Nephron progenitor cell (in vitro differentiated cells): ENCODE data around the gene TIAM1.
A peak's percentile ranks its signal among the peaks of the same experiment; 100 is the strongest.

Experiments used
- DNase-seq: peaks from one replicate; pipeline ENCODE4 v3.0.0; 2021
- H3K27ac Mint-ChIP-seq: 2 replicates; pipeline ENCODE4 v1.8.0; 2021; ENCODE audit warnings: mild to moderate bottlenecking, moderate library complexity, mixed read lengths
- H3K27me3 Mint-ChIP-seq: 2 replicates; pipeline ENCODE4 v1.8.0; 2021; ENCODE audit warnings: mild to moderate bottlenecking, low read depth, mixed read lengths; ENCODE audit not compliant: poor library complexity
- H3K36me3 Mint-ChIP-seq: 2 replicates; pipeline ENCODE4 v1.8.0; 2021; ENCODE audit warnings: low read depth, mixed read lengths
- H3K4me1 Mint-ChIP-seq: 2 replicates; pipeline ENCODE4 v1.8.0; 2021; ENCODE audit warnings: mixed read lengths
- H3K4me3 Mint-ChIP-seq: 2 replicates; pipeline ENCODE4 v1.8.0; 2021; ENCODE audit warnings: mild to moderate bottlenecking, moderate library complexity, mixed read lengths
- H3K9me3 Mint-ChIP-seq: 2 replicates; pipeline ENCODE4 v1.8.0; 2021; ENCODE audit warnings: mild to moderate bottlenecking, moderate library complexity, mixed read lengths
- TF ChIP-seq, protein P1 (sequence below): fragments of 200-600 bp; sonication (generic); IDR thresholded peaks from 2 replicates; pipeline ENCODE4 v1.5.0; 2021; ENCODE audit warnings: antibody characterized with exemption

TIAM1 gene

DNA sequence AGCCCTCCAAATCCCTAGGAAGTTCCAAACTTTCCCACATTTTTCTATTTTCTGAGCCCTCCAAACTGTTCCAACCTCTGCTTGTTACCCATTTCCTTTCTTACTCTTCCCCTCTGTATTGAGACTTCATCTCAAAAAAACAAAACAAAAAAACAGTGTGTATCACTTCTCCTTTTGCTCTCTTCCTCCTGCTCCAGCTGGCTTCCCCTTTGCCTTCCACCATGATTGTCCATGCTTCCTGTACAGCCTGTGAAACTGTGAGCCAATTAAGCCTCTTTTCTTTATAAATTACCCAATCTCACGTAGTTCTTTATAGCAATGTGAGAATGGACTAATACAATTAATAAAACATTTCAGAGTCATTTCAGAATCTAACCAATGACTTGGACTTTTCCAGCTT, 236.2 kb downstream of the TIAM1 start:
- TF ChIP-seq, protein P1, sequence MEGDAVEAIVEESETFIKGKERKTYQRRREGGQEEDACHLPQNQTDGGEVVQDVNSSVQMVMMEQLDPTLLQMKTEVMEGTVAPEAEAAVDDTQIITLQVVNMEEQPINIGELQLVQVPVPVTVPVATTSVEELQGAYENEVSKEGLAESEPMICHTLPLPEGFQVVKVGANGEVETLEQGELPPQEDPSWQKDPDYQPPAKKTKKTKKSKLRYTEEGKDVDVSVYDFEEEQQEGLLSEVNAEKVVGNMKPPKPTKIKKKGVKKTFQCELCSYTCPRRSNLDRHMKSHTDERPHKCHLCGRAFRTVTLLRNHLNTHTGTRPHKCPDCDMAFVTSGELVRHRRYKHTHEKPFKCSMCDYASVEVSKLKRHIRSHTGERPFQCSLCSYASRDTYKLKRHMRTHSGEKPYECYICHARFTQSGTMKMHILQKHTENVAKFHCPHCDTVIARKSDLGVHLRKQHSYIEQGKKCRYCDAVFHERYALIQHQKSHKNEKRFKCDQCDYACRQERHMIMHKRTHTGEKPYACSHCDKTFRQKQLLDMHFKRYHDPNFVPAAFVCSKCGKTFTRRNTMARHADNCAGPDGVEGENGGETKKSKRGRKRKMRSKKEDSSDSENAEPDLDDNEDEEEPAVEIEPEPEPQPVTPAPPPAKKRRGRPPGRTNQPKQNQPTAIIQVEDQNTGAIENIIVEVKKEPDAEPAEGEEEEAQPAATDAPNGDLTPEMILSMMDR: no peak
- Mint-ChIP-seq H3K27ac (no peak overlapping the region), H3K4me1 (peaks cover 12% of the 10 kb centered on the region), H3K9me3 (peaks cover 43% of the 10 kb centered on the region), H3K27me3 (peaks cover 3% of the 10 kb centered on the region), H3K4me3 (no peak overlapping the region), H3K36me3 (peaks cover 36% of the 10 kb centered on the region)
- DNase-seq: no peak

DNA sequence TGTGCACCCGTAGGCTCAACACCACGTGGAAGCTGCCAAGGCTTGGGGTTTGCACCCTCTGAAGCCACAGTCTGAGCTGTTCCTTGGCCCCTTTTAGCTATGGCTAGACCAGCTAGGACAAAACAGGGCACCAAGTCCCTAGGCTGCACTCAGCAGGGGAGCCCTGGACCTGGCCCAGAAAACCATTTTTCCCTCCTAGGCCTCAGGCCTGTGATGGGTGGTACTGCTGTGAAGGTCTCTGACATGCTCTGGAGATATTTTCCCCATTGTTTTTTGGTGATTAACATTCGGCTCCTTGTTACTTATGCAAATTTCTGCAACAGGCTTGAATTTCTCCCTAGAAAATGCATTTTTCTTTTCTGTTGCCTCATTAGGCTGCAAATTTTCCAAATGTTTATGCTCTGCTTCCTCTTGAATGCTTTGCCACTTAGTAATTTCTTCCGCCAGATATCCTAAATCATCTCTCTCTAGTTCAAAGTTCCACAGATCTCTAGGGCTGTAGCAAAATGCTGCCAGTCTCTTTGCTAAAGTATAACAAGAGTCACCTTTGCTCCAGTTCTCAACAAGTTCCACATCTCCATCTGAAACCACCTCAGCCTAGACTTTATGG, 236.8 kb downstream of the TIAM1 start:
- no peak for DNase-seq
- peaks cover 12% of the 10 kb centered on the region for H3K4me1 Mint-ChIP-seq
- H3K36me3 Mint-ChIP-seq: peaks cover 36% of the 10 kb centered on the region
- H3K9me3 Mint-ChIP-seq: peaks cover 43% of the 10 kb centered on the region
- H3K27ac Mint-ChIP-seq: no peak overlapping the region
- H3K4me3 Mint-ChIP-seq: no peak overlapping the region
- TF ChIP-seq, protein P1: no peak
- peaks cover 3% of the 10 kb centered on the region for H3K27me3 Mint-ChIP-seq

DNA sequence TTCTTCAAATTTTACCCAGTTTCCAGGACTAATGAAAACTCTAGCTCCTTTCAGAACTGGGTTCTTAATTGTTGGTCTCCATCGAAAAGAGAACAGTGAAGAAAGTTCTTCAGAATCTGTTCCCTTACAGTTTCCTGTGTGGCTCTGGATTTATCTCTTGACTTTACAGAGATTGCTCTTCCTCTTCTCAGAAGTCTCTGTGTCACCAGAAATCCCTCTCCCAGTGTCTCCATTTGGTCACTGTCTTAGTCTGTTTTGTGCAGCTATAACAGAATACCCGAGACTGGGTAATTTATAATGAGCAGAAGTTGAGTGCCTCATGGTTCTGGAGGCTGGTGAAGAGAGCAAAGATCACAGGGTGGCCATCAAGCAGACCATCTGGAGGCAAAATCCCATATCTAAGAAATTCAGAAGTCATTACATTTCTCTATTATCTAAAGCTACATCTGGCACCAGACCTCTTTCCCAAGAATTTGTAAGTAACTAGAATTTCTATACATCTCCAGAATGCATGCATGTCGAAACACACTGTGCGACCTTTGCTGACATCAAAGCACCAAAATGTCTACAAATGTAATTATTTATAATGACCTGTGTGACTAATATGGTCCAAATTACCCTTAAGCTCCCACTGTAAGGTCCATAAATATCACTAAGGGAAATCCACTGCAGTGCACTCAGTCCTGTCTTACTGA, 240.3 kb downstream of the TIAM1 start:
- Mint-ChIP-seq H3K27me3 (peaks cover 3% of the 10 kb centered on the region), H3K36me3 (peaks cover 36% of the 10 kb centered on the region), H3K27ac (no peak overlapping the region), H3K4me1 (no peaks in the 10 kb centered on the region), H3K9me3 (peaks cover 43% of the 10 kb centered on the region), H3K4me3 (no peak overlapping the region)
- DNase-seq: no peak
- TF ChIP-seq, protein P1: no peak

GRCh38 chr21:31103163-31103562, 240.9 kb downstream of the TIAM1 start:
- Mint-ChIP-seq H3K9me3 (peaks cover 41% of the 10 kb centered on the region), H3K27me3 (peaks cover 7% of the 10 kb centered on the region), H3K4me1 (no peaks in the 10 kb centered on the region), H3K27ac (no peak overlapping the region), H3K36me3 (peaks cover 36% of the 10 kb centered on the region), H3K4me3 (no peak overlapping the region)
- no peak for DNase-seq
- TF ChIP-seq, protein P1: no peak

- no peaks in the 10 kb centered on the region for H3K4me1 Mint-ChIP-seq
- TF ChIP-seq, protein P1: no peak
- H3K9me3 Mint-ChIP-seq: peaks cover 12% of the 10 kb centered on the region
- H3K27me3 Mint-ChIP-seq: peaks cover 7% of the 10 kb centered on the region
- DNase-seq: no peak
- H3K36me3 Mint-ChIP-seq: peaks cover 8% of the 10 kb centered on the region
- no peak overlapping the region for H3K27ac Mint-ChIP-seq
- no peak overlapping the region for H3K4me3 Mint-ChIP-seq
Observed at GRCh38 chr21:31099122-31099521, 244.9 kb downstream of the TIAM1 start.

- Mint-ChIP-seq H3K9me3 (peaks cover 16% of the 10 kb centered on the region), H3K27ac (no peak overlapping the region), H3K27me3 (peaks cover 7% of the 10 kb centered on the region), H3K36me3 (peaks cover 11% of the 10 kb centered on the region), H3K4me3 (no peak overlapping the region), H3K4me1 (peaks cover 4% of the 10 kb centered on the region)
- TF ChIP-seq, protein P1: peak; percentile 80
- peak; percentile 85 for DNase-seq
Observed at GRCh38 chr21:31098576-31099005, 245.5 kb downstream of the TIAM1 start.
